ENCODE measurements around the gene ITGB1. TPM values are rescaled to one million over a fixed set of nuclear protein-coding genes. Genes with fewer than 3 reads are reported as not detected.

The ITGB1 gene
- total and polyA plus RNA-seq, 12 donors: 169 to 828 (median 595) TPM

DNA sequence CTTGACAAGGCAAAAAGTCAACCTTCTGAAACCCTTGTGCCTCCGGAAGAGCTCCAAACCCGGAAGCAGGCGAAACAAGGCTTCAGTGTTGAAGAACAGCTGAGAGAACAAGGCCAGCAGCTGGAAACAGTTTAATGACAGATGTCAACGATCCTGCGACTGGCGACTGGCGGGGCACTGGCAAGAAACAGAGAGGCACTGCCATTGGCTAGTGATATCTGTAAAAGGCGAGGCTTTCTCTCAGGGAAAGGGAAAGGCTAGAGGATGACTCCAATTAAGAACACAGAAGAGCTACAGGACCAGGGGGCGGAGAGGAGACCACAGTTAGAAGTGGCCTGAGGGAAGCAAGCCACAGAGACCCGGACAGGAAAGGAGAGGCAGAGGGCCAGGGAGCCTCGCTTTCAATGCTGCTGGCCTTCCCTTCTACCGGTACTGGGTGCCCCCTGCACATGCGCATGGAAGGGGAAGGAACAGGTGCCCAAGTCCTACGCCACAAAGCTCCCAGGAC is 19.4 kb downstream of the ITGB1 start:
- TF ChIP-seq, protein P1, sequence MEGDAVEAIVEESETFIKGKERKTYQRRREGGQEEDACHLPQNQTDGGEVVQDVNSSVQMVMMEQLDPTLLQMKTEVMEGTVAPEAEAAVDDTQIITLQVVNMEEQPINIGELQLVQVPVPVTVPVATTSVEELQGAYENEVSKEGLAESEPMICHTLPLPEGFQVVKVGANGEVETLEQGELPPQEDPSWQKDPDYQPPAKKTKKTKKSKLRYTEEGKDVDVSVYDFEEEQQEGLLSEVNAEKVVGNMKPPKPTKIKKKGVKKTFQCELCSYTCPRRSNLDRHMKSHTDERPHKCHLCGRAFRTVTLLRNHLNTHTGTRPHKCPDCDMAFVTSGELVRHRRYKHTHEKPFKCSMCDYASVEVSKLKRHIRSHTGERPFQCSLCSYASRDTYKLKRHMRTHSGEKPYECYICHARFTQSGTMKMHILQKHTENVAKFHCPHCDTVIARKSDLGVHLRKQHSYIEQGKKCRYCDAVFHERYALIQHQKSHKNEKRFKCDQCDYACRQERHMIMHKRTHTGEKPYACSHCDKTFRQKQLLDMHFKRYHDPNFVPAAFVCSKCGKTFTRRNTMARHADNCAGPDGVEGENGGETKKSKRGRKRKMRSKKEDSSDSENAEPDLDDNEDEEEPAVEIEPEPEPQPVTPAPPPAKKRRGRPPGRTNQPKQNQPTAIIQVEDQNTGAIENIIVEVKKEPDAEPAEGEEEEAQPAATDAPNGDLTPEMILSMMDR (IDR thresholded peaks at IDR 0.05): no peak
- Histone ChIP-seq H3K36me3 (peaks cover 0 to 27% (median 4%) of the 10 kb centered on the region in 9 donors), H3K27me3 (no peaks in the 10 kb centered on the region), H3K9me3 (no peaks in the 10 kb centered on the region), H3K27ac (peak overlapping the region; percentile 11 to 86 (median 69)), H3K4me1 (peaks cover 25 to 95% (median 77%) of the 10 kb centered on the region in 9 donors), H3K4me3 (peak overlapping the region in 7 of 10 donors; percentile 4 to 31 (median 22))
- intact Hi-C loops (cut with DNase I): loop anchor here in 3 of 10 donors (2.0 to 5.0 kb wide), 2 partner anchors 20 to 69 kb away; partner anchors contain the start of gene ITGB1 (in 1 of the 3)
- WGBS, 2 donors: 12 to 15% methylated on average over 14 of the region's 14 CpGs
- peak; percentile 28 to 44 for DNase-seq
- ATAC-seq: peak; percentile 42 to 70 (median 61)

DNA sequence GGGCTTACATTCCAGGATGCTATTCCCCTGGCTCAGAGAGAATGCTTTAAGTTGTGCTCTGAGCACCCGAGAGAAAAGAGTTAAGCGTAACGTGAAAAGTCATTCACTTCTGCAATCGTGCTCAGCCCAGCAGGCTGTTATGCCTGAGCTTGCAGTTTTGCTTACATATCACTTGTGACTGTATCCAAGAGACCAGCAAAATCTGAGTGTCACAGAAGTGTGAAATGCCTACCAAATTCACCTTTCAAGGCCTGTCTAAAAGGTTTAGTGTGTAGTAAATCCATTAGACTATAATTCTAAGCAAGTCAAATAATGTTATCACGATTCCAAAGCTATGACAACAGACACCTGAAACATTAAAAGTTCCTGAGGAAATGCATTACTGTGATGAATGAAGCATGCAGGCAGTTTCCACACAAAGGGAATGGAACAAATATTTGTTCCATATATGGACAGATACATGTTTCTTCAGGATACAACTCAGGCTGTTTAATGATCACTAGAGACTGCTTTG is 20.1 kb downstream of the ITGB1 start:
- DNase-seq: no peak
- Histone ChIP-seq H3K4me3 (peak overlapping the region in 5 of 10 donors; percentile 19 to 31 (median 29)), H3K27me3 (no peaks in the 10 kb centered on the region), H3K36me3 (peaks cover 0 to 33% (median 4%) of the 10 kb centered on the region in 9 donors), H3K9me3 (no peaks in the 10 kb centered on the region), H3K4me1 (peaks cover 25 to 89% (median 70%) of the 10 kb centered on the region in 9 donors), H3K27ac (peak overlapping the region; percentile 11 to 86 (median 69))
- intact Hi-C loops (cut with DNase I): loop anchor here in 3 of 10 donors (2.0 to 5.0 kb wide), 2 partner anchors 21 to 69 kb away; partner anchors contain the start of gene ITGB1 (in 1 of the 3)
- ATAC-seq: peak in 7 of 8 donors; percentile 39 to 67 (median 54)
- TF ChIP-seq, protein P1 (IDR thresholded peaks at IDR 0.05): no peak
- WGBS, 2 donors: 8 to 12% methylated on average over 5 of the region's 5 CpGs

DNA sequence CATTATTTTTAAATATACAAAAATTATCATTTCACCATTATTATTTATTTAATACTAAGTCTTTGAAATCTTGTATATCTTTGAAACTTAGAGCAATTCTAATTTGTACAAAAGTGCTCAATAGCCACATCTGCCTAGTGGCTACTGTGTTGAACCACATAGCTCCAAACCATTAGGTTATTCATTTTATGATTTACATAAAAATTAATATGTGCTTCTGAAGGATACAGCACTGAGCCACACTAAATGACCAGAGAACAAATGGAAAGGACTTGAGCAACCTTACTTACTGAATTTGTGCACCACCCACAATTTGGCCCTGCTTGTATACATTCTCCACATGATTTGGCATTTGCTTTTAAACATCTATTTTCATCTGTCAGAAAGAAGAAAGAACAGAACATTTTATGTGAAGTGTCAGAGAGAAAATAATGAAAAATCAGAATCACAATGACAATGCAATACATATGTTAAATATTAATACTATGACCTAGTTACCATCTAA is 25.8 kb downstream of the ITGB1 start:
- ATAC-seq (no peak), DNase-seq (no peak)
- H3K4me3 ChIP-seq: no peak overlapping the region
- H3K27me3 ChIP-seq: no peaks in the 10 kb centered on the region
- peaks cover 0 to 89% (median 20%) of the 10 kb centered on the region in 9 donors for H3K36me3 ChIP-seq
- intact Hi-C loops (cut with DNase I): no loop called here
- TF ChIP-seq, protein P1 (IDR thresholded peaks at IDR 0.05): no peak
- no peak overlapping the region for H3K27ac ChIP-seq
- peaks cover 0 to 64% (median 36%) of the 10 kb centered on the region in 9 donors for H3K4me1 ChIP-seq
- H3K9me3 ChIP-seq: no peaks in the 10 kb centered on the region

- H3K4me3 ChIP-seq: no peak overlapping the region
- no peaks in the 10 kb centered on the region for H3K9me3 ChIP-seq
- DNase-seq: no peak
- TF ChIP-seq, protein P1 (IDR thresholded peaks at IDR 0.05): no peak
- H3K36me3 ChIP-seq: peaks cover 0 to 96% (median 27%) of the 10 kb centered on the region in 9 donors
- no peaks in the 10 kb centered on the region for H3K27me3 ChIP-seq
- peaks cover 0 to 58% (median 29%) of the 10 kb centered on the region in 9 donors for H3K4me1 ChIP-seq
- ATAC-seq: no peak
- intact Hi-C loops (cut with DNase I): no loop called here
- H3K27ac ChIP-seq: peak overlapping the region in 1 of 10 donors; percentile 1
- 44 to 58% methylated on average over 1 of the region's 1 CpG for WGBS, 2 donors
These were observed 26.4 kb downstream of the ITGB1 start for GRCh38 chr10:32931593-32931992.
